GM18526 (cell line): Measurements from ENCODE around the gene SLC25A21.

Experiments
- POLR2A ChIP-seq: IDR thresholded peaks from 3 replicates; pipeline ENCODE4 v1.6.1; 2011; ENCODE audit not compliant: insufficient read length; ENCODE audit errors: extremely low read depth

Gene SLC25A21

DNA sequence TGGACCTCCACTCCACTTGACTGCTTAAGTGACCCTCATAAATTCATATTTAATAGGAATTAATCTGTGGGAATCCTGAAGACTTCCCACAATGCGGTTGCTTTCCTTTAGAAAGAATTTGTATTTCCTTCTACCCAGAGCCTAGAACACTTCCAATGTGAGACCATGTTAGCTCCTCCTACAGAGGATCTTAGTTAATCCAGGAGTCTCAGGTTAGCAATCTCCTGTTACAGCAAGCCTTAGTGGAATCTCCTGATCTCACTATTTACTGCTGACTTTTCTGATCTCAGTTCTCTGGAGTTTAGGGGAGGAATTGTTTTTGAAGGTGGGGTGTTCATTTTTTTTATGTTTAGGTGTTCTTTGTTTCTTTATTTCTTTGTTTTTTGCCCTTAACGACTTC, 186.0 kb downstream of the SLC25A21 start:
- no peak for TF ChIP-seq POLR2A

DNA sequence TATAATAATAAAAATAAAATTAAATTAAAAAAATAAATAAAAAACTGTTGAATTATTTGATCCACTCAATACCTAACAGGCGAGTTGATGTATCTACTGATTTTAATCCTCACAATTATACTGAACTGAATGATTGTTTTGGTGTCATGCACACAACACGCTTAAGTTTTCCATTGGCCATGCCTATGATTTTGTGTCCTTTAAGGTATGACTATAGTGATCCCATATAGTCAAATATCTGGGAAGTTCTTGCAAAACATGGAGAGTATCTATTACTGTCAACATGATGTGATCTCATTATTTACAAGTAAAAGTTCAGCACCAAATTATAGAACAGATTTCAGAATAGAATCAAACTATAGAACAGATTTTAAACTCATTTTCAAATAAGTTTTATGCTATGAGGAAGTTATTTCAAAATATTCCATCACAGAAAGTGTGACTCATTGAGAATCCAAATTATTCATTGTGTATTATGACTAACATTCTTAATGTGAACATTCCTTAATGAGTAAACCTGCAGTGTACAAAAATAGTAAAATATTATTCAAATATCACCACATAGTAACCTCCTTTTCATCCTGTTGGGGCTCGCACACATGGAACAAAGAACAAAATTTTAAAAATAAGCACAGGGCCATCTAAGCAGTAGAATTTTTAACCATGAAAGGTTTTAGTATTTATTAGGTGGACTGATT, 190.4 kb downstream of the SLC25A21 start:
- no peak for TF ChIP-seq POLR2A

DNA sequence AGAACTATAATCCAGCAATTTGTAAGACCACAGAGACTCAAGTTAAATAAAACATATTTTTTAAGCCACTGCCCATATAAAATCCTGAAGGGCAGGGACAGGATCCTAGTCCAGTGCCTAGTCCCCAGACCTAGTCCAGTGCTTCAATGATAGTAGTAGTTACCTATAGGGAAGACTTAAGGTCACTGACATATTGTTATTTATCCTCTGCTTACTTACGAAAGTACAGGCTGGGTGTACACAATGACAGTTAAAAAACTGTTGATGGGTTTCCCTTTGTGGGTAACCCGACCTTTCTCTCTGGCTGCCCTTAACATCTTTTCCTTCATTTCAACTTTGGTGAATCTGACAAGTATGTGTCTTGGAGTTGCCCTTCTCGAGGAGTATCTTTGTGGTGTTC, 192.5 kb downstream of the SLC25A21 start:
- no peak for TF ChIP-seq POLR2A

DNA sequence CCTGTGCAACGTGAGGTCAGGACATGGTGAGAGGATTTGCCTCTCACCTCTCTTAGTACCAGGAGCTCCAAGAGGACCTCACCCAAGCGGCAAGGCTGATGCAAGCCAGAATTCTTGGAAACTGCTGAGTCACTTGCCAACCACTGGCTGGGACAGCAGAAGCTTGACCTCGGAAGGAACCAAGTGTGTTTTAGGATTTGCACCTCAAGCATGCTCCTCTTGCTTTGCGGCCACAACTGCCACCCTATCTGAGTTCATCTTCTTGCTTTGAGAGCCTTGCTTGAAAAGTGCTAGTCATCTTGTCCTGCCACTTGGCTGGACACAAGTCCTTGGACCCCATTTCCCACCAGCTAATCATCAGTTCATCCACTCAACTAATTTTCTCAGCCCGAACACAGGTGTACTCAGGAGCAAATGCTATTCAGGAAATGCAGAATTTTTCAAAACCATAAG, 195.8 kb downstream of the SLC25A21 start:
- TF ChIP-seq POLR2A, result no peak

DNA sequence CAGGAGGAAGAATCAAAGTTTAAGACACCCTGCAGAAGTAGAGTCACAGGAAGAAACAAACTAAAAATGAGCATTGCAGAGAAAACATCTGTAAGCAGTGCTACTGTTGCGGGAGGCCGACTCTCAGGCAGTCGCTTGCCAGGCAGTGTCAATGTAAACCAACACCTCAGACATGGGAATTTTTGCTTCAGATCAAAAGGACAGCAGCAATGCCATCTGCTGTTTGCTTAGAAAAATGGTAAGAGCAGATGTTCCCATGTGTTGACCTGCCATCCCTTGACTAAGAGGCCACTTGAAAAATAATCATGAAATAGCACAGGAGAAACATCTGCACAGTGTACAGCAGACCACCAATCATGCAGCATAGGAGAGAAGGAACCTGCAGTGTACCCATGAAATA, 196.6 kb downstream of the SLC25A21 start:
- no peak for TF ChIP-seq POLR2A

DNA sequence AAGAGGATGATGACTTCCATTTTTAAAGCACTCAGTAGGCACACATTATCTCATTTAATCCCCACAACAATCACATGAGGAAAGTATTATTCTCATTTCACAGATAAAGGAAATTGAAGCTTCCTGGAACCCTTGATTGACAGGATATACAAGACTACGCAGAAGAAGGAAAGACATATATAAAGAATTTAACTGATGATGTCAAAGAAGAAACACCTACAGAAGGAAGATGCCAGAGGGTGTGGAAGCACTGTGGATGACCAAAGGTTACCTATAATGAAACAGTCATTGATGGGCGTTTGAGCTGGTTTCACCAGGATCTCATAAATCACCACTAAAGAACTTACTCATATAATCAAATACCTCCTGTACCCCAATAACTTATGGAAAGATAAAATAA, 197.4 kb downstream of the SLC25A21 start:
- TF ChIP-seq POLR2A, result no peak

DNA sequence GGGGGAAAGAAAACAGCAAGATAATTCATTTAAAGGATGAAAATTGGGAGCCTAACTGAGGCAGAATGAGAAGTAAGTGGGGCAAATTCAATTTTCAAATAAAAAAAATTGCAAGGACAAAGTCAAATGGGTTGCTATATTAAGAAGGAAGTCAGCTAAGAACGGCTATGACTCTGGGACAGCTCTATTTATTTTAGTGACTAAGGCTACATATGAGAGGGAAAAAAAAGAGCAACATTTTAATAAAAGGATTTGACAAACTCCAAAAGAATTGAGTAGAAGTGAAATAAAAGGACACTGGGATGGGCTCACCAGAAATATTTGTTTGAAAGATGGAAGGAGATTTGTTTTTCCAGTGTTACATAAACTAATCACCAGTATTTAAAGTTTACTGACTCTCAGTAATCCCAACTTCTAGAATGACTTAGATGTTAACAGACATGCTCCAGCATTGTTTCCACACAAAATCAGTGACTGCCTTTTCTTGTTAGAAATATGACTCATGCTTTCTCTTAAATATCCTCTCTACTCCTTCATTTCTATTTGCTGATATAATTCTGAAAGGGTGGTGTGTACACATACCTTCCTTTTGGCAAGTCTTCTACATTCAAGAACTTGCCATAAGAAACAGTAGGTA, 198.5 kb downstream of the SLC25A21 start:
- no peak for TF ChIP-seq POLR2A

DNA sequence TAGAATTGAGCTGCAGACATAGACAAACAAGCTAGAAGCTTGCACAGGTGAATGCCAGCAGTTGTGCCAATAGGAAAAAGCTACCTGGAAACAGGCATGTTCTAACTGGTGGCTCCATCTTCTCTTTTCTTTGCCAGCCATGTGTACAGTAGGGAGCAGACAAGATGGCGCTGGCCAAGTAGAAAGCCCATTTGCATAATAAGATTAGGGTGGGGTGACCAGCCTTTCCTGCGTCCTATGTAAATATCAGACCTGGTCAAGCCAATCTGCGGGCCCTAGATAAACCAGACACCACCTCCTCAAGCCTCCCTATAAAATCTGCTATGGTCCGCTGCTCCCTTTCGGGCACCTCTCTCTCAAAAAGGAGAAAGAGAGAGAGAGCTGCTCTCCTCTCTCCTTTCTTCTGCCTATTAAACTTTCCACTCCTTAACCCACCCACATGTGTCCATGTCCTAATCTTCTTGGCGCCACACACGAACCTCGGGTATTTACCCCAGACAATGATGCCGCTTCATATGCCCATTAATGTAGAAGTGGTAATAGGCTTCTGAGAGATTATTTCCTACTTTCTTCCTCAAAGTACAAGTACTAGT, 201.0 kb downstream of the SLC25A21 start:
- TF ChIP-seq POLR2A, result no peak

DNA sequence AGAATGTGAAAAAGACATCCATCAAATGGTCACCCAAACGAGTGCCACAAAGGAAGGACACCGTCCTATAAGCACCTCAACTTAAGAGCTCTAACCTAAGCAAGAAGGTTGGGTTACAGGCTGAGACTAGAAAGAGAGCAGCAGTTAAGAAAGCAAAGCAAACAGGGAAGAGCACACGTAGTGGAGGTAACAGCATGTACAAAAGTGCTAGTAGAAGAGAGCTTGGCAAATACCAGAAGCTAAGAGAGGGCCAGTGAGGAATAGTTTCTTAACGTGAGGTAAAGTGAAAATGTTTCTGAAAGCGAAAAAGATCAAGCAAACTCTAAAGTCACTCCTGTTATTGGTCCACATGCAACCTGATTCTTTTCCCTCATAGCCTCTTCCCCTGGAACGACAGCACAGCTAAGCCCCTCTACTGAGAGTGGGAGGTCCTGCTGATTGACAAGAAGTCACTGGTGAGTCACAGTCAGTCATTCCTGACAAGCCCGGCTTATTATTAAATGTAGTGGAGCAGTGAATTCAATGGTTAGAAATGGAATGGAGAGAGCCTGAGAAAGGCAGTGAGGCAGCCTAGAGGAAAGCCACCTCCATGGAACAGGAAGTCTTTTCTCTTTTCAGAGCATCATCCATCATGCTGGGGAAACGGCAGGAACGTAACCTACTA, 204.4 kb downstream of the SLC25A21 start:
- TF ChIP-seq POLR2A, result no peak

DNA sequence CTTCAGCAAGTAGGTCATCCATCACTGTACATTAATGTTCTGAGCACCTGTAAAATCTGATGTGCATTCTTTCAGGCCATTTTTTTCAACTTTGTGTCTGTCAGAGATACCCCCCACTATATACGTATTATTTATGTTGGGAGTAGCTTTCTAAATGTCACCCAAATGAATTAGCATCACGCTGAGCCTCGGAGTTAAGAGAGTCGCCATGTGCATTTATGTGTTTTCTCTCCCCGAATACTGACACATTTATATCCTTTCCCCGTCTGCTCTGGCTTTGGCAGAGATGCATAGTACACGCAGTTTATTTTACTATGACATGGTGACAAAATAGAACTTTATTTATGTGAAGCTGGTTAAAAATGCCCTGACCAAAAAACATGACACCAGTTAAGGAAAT, 216.4 kb downstream of the SLC25A21 start:
- no peak for TF ChIP-seq POLR2A

DNA sequence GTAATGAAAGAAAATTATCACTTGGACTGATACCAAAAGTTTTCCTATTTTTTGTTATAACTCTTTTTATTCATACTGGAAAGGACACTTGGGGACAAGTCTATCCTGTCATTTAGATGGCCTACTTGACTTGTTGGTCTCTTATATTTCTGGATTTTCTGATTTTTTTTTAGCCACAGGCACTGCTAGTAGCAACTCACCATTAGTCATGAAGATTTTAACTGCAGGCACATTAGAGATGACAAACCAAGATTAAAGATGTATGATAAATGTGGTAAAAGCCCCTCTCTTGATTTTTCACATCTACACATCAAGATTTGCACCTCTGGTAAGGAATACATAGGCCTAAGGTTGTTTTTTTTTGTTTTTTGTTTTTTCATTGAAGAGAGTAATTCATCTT, 217.0 kb downstream of the SLC25A21 start:
- no peak for TF ChIP-seq POLR2A

DNA sequence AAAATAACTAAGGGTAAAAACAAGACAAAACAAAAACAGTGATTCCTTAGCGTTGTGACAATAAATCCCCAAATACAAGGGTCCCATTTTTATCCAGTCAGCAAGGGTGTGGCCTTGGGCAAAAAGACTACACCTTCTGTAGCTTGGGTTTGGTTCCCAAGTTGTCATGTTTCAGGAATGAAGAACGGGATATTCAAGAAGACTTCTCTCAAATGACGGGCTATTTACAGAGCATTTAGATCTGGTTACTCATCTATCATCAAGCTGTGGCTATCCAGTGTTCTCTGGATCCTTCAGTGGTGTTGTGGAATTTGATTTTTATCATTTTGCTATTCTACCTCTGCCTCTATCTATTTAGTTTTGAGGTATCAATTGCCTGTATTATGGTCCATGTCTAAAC, 219.7 kb downstream of the SLC25A21 start:
- no peak for TF ChIP-seq POLR2A

DNA sequence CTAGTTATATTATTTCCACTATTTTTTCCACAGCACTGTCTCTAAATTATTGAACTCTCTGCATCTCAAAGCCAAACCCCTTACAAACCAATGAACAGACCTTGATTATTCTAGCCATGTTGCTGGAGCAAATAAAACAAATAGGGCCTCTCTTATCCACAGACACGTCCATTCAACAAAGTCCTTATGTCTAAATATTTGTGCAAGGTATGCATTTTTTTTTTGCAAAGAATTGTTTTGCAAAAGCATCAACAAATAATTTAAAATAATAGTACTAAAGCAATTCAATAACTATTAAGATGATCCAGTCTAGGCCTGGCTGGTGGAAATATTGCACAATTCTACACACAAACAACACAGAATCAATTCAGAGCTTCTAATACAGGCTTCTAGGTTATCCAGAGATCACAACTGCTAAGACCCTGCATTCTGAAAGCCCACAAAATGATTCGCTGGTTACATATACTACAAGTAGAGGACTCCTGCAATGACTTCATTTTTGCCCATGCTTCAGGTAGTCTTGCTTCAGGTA, 221.0 kb downstream of the SLC25A21 start:
- no peak for TF ChIP-seq POLR2A

DNA sequence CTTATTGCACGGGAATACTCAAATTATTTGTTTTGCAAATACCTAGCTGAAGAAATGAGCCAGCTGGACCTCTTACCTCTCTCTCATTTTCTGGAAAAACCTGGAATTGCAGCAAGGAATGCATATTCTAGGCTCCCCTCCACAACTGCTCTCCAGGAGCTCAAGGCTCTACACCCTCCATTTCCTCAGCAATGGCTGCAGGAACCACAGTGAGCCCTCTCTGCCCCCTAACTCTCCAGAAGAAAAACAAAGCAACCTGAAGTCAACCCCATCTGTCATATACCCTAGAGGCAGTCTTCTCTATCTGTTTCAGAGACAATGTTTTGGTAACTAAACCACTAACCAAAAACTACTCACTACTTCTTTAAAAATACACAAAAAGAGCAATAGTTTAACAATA, 221.6 kb downstream of the SLC25A21 start:
- no peak for TF ChIP-seq POLR2A

DNA sequence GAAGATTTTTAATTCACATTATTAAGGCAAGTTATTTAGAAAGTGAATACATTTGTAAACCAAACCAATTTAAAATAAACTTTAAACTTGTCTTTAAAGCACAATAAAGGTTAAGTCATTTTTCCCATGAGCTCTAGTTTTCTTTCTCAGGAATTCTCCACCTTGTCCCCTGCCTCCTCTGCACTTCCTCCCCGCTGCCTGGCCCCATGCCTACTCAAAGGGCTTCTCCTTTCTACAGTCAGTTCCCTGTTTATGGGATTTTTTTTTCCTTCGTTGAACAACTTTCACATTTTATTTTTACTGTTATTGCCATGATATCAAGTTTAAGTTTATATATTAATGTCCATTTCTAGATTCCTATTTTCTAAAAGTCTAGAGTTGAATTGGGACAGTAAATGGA, 223.0 kb downstream of the SLC25A21 start:
- no peak for TF ChIP-seq POLR2A
